Measurements from ENCODE around the gene TBXAS1. TPM values are rescaled to one million over a fixed set of nuclear protein-coding genes. Genes with fewer than 3 reads are reported as not detected.

TBXAS1 gene
- total RNA-seq, 1 experiment from 2014 or later = 2.3 TPM

GRCh38 chr7:139874302-139874629, 45.2 kb downstream of the TBXAS1 start (continued):
- no peak for TF ChIP-seq MAX (CRISPR knock-in tag; IDR thresholded peaks at IDR 0.05)

GRCh38 chr7:139875821-139876241, 46.8 kb downstream of the TBXAS1 start:
- Mint-ChIP-seq H3K4me3 (no peak overlapping the region), H3K4me1 (0 out of 2 replicates have a peak, but pooled peaks cover 2% of the 10 kb centered on the region), H3K27ac (no peak overlapping the region), H3K27me3 (ENCODE audit: low read depth) (no peaks in the 10 kb centered on the region), H3K9me3 (no peaks in the 10 kb centered on the region), H3K36me3 (no peaks in the 10 kb centered on the region)
- DNase-seq (ENCODE audit: low spot score) = no peak
- TF ChIP-seq CREB1 (CRISPR knock-in tag; IDR thresholded peaks at IDR 0.05) (no peak), ETV6 (CRISPR knock-in tag; IDR thresholded peaks at IDR 0.05) (no peak), NR1H2 (CRISPR knock-in tag; IDR thresholded peaks at IDR 0.05) (no peak), E2F5 (CRISPR knock-in tag; IDR thresholded peaks at IDR 0.05) (no peak), EMX1 (CRISPR knock-in tag; IDR thresholded peaks at IDR 0.05) (no peak), ZNF671 (CRISPR knock-in tag; IDR thresholded peaks at IDR 0.05) (no peak), AR (CRISPR knock-in tag; IDR thresholded peaks at IDR 0.05) (no peak), ZNF121 (CRISPR knock-in tag; IDR thresholded peaks at IDR 0.05) (no peak)
- POLR2A ChIA-PET = no interaction called here
- CTCF ChIA-PET = no interaction called here
- ATAC-seq = no peak

- no peaks in the 10 kb centered on the region for H3K36me3 Mint-ChIP-seq
- no peak for DNase-seq (ENCODE audit: low spot score)
- 0 out of 2 replicates have a peak, but pooled peaks cover 2% of the 10 kb centered on the region for H3K4me1 Mint-ChIP-seq
- no peaks in the 10 kb centered on the region for H3K27me3 Mint-ChIP-seq (ENCODE audit: low read depth)
- H3K27ac Mint-ChIP-seq = no peak overlapping the region
- no peak overlapping the region for H3K4me3 Mint-ChIP-seq
- no peaks in the 10 kb centered on the region for H3K9me3 Mint-ChIP-seq
- POLR2A ChIA-PET = no interaction called here
- ATAC-seq = no peak
- CTCF ChIA-PET = no interaction called here
- TF ChIP-seq, protein P1, sequence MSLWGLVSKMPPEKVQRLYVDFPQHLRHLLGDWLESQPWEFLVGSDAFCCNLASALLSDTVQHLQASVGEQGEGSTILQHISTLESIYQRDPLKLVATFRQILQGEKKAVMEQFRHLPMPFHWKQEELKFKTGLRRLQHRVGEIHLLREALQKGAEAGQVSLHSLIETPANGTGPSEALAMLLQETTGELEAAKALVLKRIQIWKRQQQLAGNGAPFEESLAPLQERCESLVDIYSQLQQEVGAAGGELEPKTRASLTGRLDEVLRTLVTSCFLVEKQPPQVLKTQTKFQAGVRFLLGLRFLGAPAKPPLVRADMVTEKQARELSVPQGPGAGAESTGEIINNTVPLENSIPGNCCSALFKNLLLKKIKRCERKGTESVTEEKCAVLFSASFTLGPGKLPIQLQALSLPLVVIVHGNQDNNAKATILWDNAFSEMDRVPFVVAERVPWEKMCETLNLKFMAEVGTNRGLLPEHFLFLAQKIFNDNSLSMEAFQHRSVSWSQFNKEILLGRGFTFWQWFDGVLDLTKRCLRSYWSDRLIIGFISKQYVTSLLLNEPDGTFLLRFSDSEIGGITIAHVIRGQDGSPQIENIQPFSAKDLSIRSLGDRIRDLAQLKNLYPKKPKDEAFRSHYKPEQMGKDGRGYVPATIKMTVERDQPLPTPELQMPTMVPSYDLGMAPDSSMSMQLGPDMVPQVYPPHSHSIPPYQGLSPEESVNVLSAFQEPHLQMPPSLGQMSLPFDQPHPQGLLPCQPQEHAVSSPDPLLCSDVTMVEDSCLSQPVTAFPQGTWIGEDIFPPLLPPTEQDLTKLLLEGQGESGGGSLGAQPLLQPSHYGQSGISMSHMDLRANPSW (CRISPR knock-in tag; conservative IDR thresholded peaks at IDR 0.05; ENCODE audit: low read depth) = no peak
- TF ChIP-seq EMX1 (CRISPR knock-in tag; IDR thresholded peaks at IDR 0.05) (no peak), ZNF512 (CRISPR knock-in tag; IDR thresholded peaks at IDR 0.05; ENCODE audit: borderline replicate concordance) (no peak), SMAD3 (CRISPR knock-in tag; IDR thresholded peaks at IDR 0.05; ENCODE audit: borderline replicate concordance) (no peak), E2F1 (CRISPR knock-in tag; IDR thresholded peaks at IDR 0.05) (no peak), AR (CRISPR knock-in tag; IDR thresholded peaks at IDR 0.05) (no peak), GABPB1 (CRISPR knock-in tag; IDR thresholded peaks at IDR 0.05) (no peak), JAZF1 (CRISPR knock-in tag; IDR thresholded peaks at IDR 0.05) (no peak), ATF6 (CRISPR knock-in tag; IDR thresholded peaks at IDR 0.05) (no peak)
These were observed 47.7 kb downstream of the TBXAS1 start for GRCh38 chr7:139876622-139877283.

All from WTC11 (cell line).